HG02798 (cell line): ENCODE data around the gene SPEN.
"Not testable (repeated sequence)": the region's sequence is repeated elsewhere in the genome, so short reads cannot be mapped to it uniquely, and the experiment has no call there.

Experiments used
- ATAC-seq: cut with Tn5 transposase; IDR thresholded peaks from one replicate; pipeline ENCODE4 v1.9.1; 2021; ENCODE audit warnings: mild to moderate bottlenecking; ENCODE audit not compliant: unreplicated experiment, poor library complexity

SPEN gene

DNA sequence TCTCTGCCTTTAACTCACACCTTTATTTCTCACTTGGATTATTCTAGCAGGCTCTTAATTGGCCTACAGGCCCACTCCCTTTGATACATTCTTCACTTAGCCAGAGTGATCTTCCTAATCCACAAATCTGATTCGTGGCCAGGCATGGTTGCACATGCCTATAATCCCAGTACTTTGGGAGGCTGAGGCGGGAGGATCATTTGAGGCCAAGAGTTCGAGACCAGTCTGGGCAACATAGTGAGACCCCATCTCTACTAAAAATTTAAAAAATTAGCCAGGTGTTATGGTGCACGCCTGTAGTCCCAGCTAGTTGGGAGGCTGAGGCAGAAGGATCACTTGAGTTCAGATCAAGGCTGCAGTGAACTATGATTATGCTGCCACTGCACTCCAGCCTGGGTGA, 126.3 kb downstream of the SPEN start:
- no peak for ATAC-seq

- peak; percentile 19 for ATAC-seq
Observed at GRCh38 chr1:15974855-15975254, 127.3 kb downstream of the SPEN start.

DNA sequence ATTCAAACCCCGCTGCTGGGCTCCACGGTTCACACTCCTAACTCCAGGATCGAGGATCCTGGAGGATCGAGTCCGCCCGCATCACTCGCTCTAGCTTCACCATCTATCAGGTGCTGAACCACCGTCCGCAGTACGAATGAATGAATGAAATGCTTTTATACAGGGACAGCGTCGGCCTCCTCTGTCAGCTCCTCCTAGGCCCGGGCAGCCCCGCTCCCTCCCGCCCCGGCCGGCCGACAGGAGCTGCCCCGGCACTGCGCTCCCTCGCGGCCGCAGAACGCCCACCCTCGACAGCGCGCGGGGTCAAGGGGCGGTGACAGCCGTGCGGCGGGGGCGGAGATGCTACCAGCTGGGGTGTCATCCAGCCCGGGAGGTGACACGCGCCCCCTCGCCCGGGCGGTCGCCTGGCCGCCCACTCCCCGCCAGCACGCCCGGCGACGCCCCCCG, 127.9 kb downstream of the SPEN start:
- ATAC-seq = peak; percentile 73

- peak; percentile 86 for ATAC-seq
Observed at GRCh38 chr1:15975805-15976680, 128.5 kb downstream of the SPEN start, which contains the start of gene ZBTB17. Gene ZBTB17 (minus strand): TSS chr1:15976101. CDS start chr1:15948495, 27,606 bp downstream.

GRCh38 chr1:15977947-15978346, 130.4 kb downstream of the SPEN start:
- not testable (repeated sequence) for ATAC-seq

DNA sequence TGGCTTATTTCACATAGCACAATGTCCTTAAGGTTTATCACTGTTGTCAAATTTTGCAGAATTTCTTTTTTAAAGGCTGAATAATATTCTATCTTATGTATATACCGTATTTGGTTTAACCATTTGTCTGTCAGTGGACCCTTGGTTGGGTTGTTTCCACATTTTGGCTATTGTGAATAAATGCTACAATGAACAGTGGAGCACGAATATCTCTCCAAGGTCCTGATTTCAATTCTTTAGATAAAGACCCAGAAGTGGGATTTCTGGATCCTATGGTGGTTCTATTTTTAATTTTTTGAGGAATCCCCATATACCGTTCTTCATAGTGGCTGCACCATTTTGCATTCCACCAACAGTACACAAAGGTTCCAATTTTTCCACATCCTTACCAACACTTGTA, 134.2 kb downstream of the SPEN start:
- ATAC-seq = no peak

GRCh38 chr1:15983275-15983674, 135.8 kb downstream of the SPEN start:
- no peak for ATAC-seq

DNA sequence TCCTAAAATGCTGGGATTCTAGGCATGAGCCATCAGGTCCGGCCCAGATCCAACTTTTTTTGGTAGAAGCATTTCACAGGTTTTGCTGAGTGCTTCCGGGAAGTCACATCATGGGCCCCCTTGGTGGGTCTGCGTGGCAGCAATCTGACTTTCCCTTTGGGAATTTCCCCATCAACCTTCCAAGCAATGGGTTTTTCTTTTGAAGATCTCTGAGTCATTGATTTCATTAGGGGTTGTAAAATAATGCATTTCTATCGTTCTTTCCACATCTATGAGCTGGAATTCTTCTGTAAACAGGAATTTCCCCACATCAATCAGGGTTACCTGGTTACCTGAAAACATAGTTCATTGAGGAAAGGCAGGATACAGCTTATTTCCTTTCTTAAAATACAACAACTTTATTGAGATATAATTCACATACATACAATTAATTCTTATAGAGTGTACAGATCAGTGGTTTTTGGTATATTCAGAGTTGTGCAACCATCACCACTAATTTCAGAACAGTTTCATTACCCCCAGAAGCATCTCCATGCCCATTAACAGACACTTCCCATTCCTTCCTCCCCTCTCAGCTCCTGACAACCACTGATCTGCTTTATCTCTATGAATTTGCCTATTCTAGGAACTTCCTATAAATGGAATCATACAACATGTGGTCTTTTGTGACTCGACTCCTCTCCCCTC, 138.2 kb downstream of the SPEN start:
- no peak for ATAC-seq

DNA sequence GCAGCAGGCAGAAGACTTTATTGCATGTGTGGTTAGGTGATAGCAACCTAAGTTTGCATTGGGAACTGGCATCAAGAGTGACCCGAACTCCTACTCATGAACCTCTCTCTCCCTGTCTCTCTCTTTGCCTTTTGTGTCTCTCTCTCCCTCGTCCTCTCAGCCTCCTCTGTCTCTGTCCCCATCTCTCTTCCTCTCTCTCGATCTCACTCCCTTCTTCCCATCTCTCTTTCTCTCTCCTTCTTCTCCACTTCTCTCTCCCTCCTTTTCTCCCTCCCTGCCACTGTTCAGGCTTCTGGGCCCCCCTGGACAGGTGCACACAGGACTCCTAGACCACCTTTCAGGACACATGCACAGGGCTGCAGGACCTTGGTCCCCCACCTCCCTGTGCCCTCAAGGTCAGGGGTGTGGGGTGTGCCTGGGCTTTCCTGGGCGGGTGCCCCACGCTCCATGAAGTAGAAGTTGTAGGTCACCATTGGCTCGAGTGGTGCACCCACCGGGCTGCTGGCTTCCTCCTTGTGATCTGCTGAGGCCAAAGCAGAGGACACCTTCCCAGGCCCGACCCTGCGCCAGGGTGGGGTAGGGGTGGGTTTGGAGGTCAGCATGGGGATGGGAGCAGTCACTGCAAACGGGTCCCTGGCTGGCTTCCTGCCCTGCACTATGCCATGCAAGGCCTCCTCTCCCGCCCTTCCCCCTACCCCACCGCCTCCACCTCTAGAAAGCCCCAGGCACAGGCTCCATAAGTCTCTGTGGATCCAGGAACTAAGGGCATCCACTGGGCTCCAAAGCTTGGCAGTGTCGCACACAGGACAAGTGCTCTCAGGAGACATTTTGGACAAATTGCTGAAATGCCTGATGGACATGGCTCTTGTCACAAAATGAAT, 141.6 kb downstream of the SPEN start:
- no peak for ATAC-seq

DNA sequence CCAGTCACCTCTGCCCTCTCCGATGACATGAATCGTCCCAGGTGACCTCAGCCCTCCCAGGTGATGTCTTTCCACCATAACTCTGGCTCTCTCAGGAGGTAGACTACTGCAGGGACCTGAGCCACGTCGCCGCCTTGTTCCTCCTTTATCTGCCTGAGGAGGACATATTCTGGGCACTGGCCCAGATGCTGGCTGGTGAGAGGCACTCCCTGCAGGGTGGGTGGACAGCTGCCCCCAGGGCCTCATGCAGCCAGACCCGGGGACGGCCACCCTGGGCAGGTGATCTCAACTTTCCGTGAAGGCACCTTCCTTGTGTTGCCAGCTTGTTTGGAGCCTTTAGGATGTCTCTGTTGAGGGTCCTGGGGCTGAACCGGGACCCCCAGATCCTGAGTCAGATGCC, 142.3 kb downstream of the SPEN start:
- ATAC-seq = no peak
